CD14-positive monocyte (primary cell): ENCODE data around the gene ANKRD13D. TPM values are rescaled to one million over a fixed set of nuclear protein-coding genes. Genes with fewer than 3 reads are reported as not detected.
A peak's percentile ranks its signal among the peaks of the same experiment; 100 is the strongest.

Source experiments
- DNase-seq, 3 donors: peaks; one replicate each; pipeline ENCODE4 v3.0.0-alpha.2; 2011 to 2022
- H2AFZ ChIP-seq: 2 replicates; pipeline ENCODE4 v1.6.0; 2012; ENCODE audit warnings: mild to moderate bottlenecking, low read depth, low read length, inconsistent platforms; ENCODE audit not compliant: insufficient read depth, poor library complexity, severe bottlenecking
- H3K27ac ChIP-seq, 2 donors: 1 replicate in 1 of 2; 2 replicates in 1 of 2; pipeline ENCODE4 v1.5.1; 2012 to 2013; ENCODE audit warnings: low read length in 2 of 2, control low read depth in 1 of 2, inconsistent platforms in 1 of 2, low read depth in 1 of 2, mild to moderate bottlenecking in 1 of 2
- H3K27me3 ChIP-seq, 2 donors: one replicate each; pipeline versions ENCODE4 v1.6.0 to v1.6.1; 2011 to 2013; ENCODE audit warnings: low read length in 2 of 2; ENCODE audit not compliant: control insufficient read depth in 2 of 2, insufficient read depth in 2 of 2
- H3K36me3 ChIP-seq, 2 donors: replicated peaks in 1 of 2; 1 replicate in 1 of 2; 2 replicates in 1 of 2; pipeline versions ENCODE4 v1.5.1 to v1.6.1; 2012 to 2013; ENCODE audit warnings: low read length in 2 of 2, control low read depth in 1 of 2, inconsistent platforms in 1 of 2, mild to moderate bottlenecking in 1 of 2; ENCODE audit not compliant: insufficient read depth in 2 of 2, control insufficient read depth in 1 of 2
- H3K4me1 ChIP-seq, 2 donors: 1 replicate in 1 of 2; 2 replicates in 1 of 2; pipeline versions ENCODE4 v1.5.1 to v1.6.1; 2012 to 2013; ENCODE audit warnings: low read length in 2 of 2, control low read depth in 1 of 2, inconsistent platforms in 1 of 2, mild to moderate bottlenecking in 1 of 2, moderate library complexity in 1 of 2; ENCODE audit not compliant: insufficient read depth in 2 of 2, control insufficient read depth in 1 of 2
- H3K4me2 ChIP-seq: replicated peaks from 2 replicates; pipeline ENCODE3; 2012; ENCODE audit warnings: low read length, moderate library complexity, mild to moderate bottlenecking; ENCODE audit not compliant: poor library complexity, severe bottlenecking; ENCODE audit errors: extremely low read depth
- H3K4me3 ChIP-seq, 3 experiments: fragments of 200-600 bp in 1 of 3; sonication (generic) in 1 of 3; replicated peaks in 1 of 3; 1 replicate in 2 of 3; 2 replicates in 1 of 3; pipeline ENCODE4 v1.5.1; 2011 to 2013; ENCODE audit warnings: low read length in 3 of 3, mild to moderate bottlenecking in 3 of 3, control low read depth in 2 of 3, low read depth in 2 of 3, inconsistent platforms in 1 of 3, moderate library complexity in 1 of 3
- H3K79me2 ChIP-seq: 2 replicates; pipeline ENCODE4 v1.6.0; 2012; ENCODE audit warnings: mild to moderate bottlenecking, control low read depth, inconsistent platforms, low read length, moderate library complexity; ENCODE audit not compliant: insufficient read depth
- H3K9ac ChIP-seq: 2 replicates; pipeline ENCODE4 v1.6.0; 2017; ENCODE audit warnings: low read length, mild to moderate bottlenecking; ENCODE audit not compliant: insufficient read depth, poor library complexity, severe bottlenecking
- H3K9me3 ChIP-seq, 2 donors: replicated peaks in 1 of 2; 1 replicate in 1 of 2; 2 replicates in 1 of 2; pipeline versions ENCODE4 v1.5.1 to v1.6.1; 2012 to 2013; ENCODE audit warnings: low read length in 2 of 2, control low read depth in 1 of 2; ENCODE audit not compliant: control insufficient read depth in 1 of 2, insufficient read depth in 1 of 2
- H4K20me1 ChIP-seq: 2 replicates; pipeline ENCODE4 v1.6.0; 2012; ENCODE audit warnings: mild to moderate bottlenecking, low read length, control low read depth, moderate library complexity; ENCODE audit not compliant: insufficient read depth
- H3K27ac Mint-ChIP-seq, 7 donors: one replicate each; pipeline ENCODE4 v1.8.0; 2020; ENCODE audit warnings: mild to moderate bottlenecking in 7 of 7, mixed read lengths in 7 of 7, moderate library complexity in 6 of 7, inconsistent platforms in 2 of 7
- H3K27me3 Mint-ChIP-seq, 3 donors: one replicate each; pipeline ENCODE4 v1.8.0; 2021 to 2022; ENCODE audit warnings: low read depth in 3 of 3, mild to moderate bottlenecking in 3 of 3, mixed read lengths in 3 of 3, moderate library complexity in 3 of 3, inconsistent platforms in 1 of 3
- H3K36me3 Mint-ChIP-seq, 2 donors: one replicate each; pipeline ENCODE4 v1.8.0; 2020; ENCODE audit warnings: mixed read lengths in 2 of 2, inconsistent platforms in 1 of 2, mild to moderate bottlenecking in 1 of 2
- H3K4me1 Mint-ChIP-seq: one replicate; pipeline ENCODE4 v1.8.0; 2020; ENCODE audit warnings: mild to moderate bottlenecking, mixed read lengths
- H3K4me3 Mint-ChIP-seq, 2 donors: one replicate each; pipeline ENCODE4 v1.8.0; 2020; ENCODE audit warnings: mild to moderate bottlenecking in 2 of 2, mixed read lengths in 2 of 2, moderate library complexity in 1 of 2
- H3K9me3 Mint-ChIP-seq, 7 donors: one replicate each; pipeline ENCODE4 v1.8.0; 2020 to 2022; ENCODE audit warnings: mixed read lengths in 7 of 7, mild to moderate bottlenecking in 6 of 7, moderate library complexity in 6 of 7, inconsistent platforms in 2 of 7
- WGBS: methylation state at CpG from one replicate; pipeline ENCODE4 v1.1.5; 2013; ENCODE audit warnings: missing lambda C conversion rate; ENCODE audit not compliant: insufficient coverage; 5-methylcytosine and 5-hydroxymethylcytosine counted together
- intact Hi-C, 2 donors: fragments of 100-400 bp; cut with micrococcal nuclease; formaldehyde crosslinking; loops; one replicate each; pipeline versions ENCODE4 v1.15.0 to v1.15.1; 2023
- polyA plus RNA-seq, 3 donors: library from polyadenylated mRNA; depleted of rRNA in 1 of 3; unstranded in 2 of 3; stranded (reverse) in 1 of 3; fragments of 300-500 nt in 2 of 3; fragments of >200 nt in 1 of 3; fragmentation: Illumina TruSeq in 2 of 3; gene quantifications; 1 replicate in 2 of 3; 2 replicates in 1 of 3; pipeline ENCODE4 v1.2.3, GENCODE V29; 2012 to 2021
- TF ChIP-seq, protein P1 (sequence below): fragments of 200-600 bp; IDR thresholded peaks from one replicate; pipeline ENCODE4 v1.8.0; 2022; ENCODE audit warnings: antibody characterized with exemption, mild to moderate bottlenecking

Gene ANKRD13D
- polyA plus RNA-seq, 3 donors, result 9.1 to 389 (median 10.3) TPM

DNA sequence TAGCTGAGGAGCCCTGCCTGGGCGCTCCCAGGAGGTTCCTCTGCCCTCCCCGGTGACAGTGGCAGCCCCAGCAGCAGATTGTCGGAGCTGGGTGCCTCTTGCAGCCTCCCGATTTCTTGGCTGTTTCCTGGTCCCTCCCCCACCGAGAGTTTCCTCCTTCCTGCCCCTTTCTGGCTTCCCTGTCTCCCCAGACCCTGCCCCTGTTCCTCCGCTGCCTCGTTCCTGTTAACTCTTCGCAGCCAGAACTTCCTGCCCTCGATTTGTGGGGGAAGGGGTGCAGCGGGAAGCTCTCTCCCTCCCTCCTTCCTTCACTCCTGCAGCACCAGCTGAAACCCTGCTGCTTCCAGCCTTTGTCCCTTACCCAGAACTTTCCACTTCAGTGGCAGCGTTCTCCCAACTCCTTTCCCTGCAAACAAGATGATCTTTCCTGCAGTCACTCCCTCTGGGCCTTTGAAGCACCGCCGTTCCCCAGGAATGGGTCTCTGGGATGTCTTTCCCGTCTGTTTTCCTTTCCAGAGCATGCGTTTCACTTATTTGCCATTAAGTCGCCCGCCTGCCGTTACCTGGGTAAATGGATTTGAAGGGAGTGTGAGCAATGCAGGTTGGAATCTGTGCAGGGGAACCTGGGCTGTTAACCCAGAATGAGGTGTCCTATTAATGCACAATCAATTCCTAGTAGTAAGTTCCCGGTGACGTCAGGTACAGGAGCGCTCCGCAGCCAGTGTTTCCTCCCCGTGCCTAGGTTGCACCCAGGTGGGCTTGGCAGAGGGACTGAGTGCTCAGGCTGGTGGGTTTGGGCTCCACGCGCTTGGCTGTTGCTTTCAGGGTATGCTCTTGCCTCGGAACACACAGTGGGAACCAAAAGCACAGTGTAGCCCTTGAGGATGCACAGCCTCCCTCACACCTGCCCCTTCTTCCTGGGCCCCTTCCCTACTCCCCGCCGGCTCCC is 18.6 kb upstream of the ANKRD13D start:
- TF ChIP-seq, protein P1, sequence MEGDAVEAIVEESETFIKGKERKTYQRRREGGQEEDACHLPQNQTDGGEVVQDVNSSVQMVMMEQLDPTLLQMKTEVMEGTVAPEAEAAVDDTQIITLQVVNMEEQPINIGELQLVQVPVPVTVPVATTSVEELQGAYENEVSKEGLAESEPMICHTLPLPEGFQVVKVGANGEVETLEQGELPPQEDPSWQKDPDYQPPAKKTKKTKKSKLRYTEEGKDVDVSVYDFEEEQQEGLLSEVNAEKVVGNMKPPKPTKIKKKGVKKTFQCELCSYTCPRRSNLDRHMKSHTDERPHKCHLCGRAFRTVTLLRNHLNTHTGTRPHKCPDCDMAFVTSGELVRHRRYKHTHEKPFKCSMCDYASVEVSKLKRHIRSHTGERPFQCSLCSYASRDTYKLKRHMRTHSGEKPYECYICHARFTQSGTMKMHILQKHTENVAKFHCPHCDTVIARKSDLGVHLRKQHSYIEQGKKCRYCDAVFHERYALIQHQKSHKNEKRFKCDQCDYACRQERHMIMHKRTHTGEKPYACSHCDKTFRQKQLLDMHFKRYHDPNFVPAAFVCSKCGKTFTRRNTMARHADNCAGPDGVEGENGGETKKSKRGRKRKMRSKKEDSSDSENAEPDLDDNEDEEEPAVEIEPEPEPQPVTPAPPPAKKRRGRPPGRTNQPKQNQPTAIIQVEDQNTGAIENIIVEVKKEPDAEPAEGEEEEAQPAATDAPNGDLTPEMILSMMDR, result no peak
- DNase-seq, result peak in 2 of 3 donors; percentile 45 to 50
- peaks cover 83% of the 10 kb centered on the region for H3K4me1 Mint-ChIP-seq

DNA sequence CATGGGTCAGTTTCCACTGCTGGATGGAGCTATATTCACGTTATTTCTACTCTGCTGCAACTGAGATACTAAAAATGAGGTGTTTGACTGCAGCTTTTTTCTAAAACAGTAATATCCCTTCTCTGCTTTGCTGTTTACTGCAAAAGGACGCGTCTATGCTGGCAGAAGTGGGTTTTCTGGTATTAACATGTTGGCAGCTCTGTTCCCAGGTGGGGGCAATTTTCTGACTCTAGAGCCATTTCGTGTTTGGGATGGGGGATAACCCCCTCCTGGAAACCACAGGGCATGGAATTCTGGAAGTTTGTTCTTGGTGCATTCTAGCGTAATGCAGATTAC is 17.9 kb upstream of the ANKRD13D start:
- H3K4me1 Mint-ChIP-seq, result peaks cover 83% of the 10 kb centered on the region
- DNase-seq, result no peak
- Histone ChIP-seq H4K20me1 (peaks cover 89% of the 10 kb centered on the region), H3K9me3 (no peaks in the 10 kb centered on the region), H3K79me2 (peaks cover 97% of the 10 kb centered on the region), H3K4me1 (peaks cover 79 to 90% of the 10 kb centered on the region in 2 donors), H3K27me3 (no peaks in the 10 kb centered on the region), H3K4me3 (peak overlapping the region; percentile 75 to 98 (median 97)), H3K4me2 (peak overlapping the region; percentile 93), H3K36me3 (peaks cover 55 to 56% of the 10 kb centered on the region in 2 donors), H3K27ac (peak overlapping the region; percentile 92 to 99), H2AFZ (no peak overlapping the region), H3K9ac (peak overlapping the region; percentile 58)
- WGBS, result 0% methylated on average over 1 of the region's 5 CpGs
- H3K27me3 Mint-ChIP-seq, result peaks cover 0 to 5% (median 3%) of the 10 kb centered on the region in 3 donors
- peak overlapping the region; percentile 98 for H3K4me3 Mint-ChIP-seq
- peaks cover 56 to 88% of the 10 kb centered on the region in 2 donors for H3K36me3 Mint-ChIP-seq
- peak overlapping the region; percentile 90 to 99 (median 95) for H3K27ac Mint-ChIP-seq
- intact Hi-C loops, result loop anchor here (5.0 to 10.0 kb wide), 2 partner anchors 101 to 234 kb away; partner anchors contain the start of genes CDK2AP2 (in 1 of the 2), CLCF1 (in 1 of the 2) and PITPNM1 (in 1 of the 2)
- TF ChIP-seq, protein P1, result no peak
- H3K9me3 Mint-ChIP-seq, result peaks cover 0 to 2% (median 0%) of the 10 kb centered on the region in 7 donors

More for the DNA sequence above, 18.6 kb upstream of the ANKRD13D start:
- H3K27me3 Mint-ChIP-seq, result peaks cover 0 to 4% (median 3%) of the 10 kb centered on the region in 3 donors
- Histone ChIP-seq H3K27ac (peak overlapping the region; percentile 92 to 99), H3K9ac (peak overlapping the region; percentile 58), H3K4me3 (peak overlapping the region; percentile 75 to 98 (median 97)), H4K20me1 (peaks cover 82% of the 10 kb centered on the region), H3K4me2 (peak overlapping the region; percentile 93), H3K36me3 (peaks cover 49 to 51% of the 10 kb centered on the region in 2 donors), H3K27me3 (no peaks in the 10 kb centered on the region), H2AFZ (no peak overlapping the region), H3K9me3 (no peaks in the 10 kb centered on the region), H3K79me2 (peaks cover 97% of the 10 kb centered on the region), H3K4me1 (peaks cover 78 to 90% of the 10 kb centered on the region in 2 donors)
- H3K27ac Mint-ChIP-seq, result peak overlapping the region; percentile 90 to 99 (median 95)
- intact Hi-C loops, result loop anchor here (5.0 to 10.0 kb wide), 2 partner anchors 102 to 234 kb away; partner anchors contain the start of genes CDK2AP2 (in 1 of the 2), CLCF1 (in 1 of the 2) and PITPNM1 (in 1 of the 2)
- 1% methylated on average over 14 of the region's 28 CpGs for WGBS
- peaks cover 50 to 81% of the 10 kb centered on the region in 2 donors for H3K36me3 Mint-ChIP-seq
- H3K9me3 Mint-ChIP-seq, result peaks cover 0 to 2% (median 0%) of the 10 kb centered on the region in 7 donors
- peak overlapping the region; percentile 98 for H3K4me3 Mint-ChIP-seq
